Measurements from ENCODE around the gene CTAG1A. TPM values are rescaled to one million over a fixed set of nuclear protein-coding genes. Genes with fewer than 3 reads are reported as not detected.
"Not testable (repeated sequence)": the region's sequence is repeated elsewhere in the genome, so short reads cannot be mapped to it uniquely, and the experiment has no call there.

The CTAG1A gene
- total RNA-seq, 3 donors from 2014 or later (not counting 1 experiment from before 2014, with no cell fraction given): not detected

DNA sequence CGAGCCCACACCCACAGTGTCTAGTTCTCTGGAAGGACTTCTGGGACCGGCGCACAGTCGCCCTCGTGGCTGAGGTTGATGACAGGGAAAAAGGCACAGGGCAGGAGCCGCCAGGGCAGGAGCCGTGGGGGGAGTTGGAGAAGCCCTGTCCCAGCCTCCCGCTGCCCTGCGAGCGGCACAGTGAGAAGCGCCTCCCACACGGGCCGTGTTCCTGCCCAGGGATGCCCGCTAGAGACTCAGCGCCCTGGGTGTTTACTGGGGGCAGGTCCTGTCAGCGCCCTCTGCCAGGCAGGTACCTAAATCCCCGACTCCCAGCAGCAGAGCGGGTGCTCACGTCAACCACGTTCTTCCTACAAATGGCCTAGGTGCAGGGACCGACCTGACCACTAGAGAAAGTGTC is 26.0 kb upstream of the CTAG1A start:
- H3K4me1 ChIP-seq (ENCODE audit: control insufficient read depth, insufficient read depth, low read length); H3K36me3 ChIP-seq (ENCODE audit: control insufficient read depth, insufficient read depth, low read length); DNase-seq; H3K9me3 ChIP-seq (ENCODE audit: control insufficient read depth, insufficient read depth, low read length); ATAC-seq; H3K27ac Mint-ChIP-seq; H3K4me3 ChIP-seq (ENCODE audit: low read length); H3K4me3 Mint-ChIP-seq; H3K9me3 Mint-ChIP-seq; H3K4me1 Mint-ChIP-seq; H3K27ac ChIP-seq (ENCODE audit: low read length); H3K27me3 Mint-ChIP-seq (ENCODE audit: low read depth in 2 of 2); H3K36me3 Mint-ChIP-seq; H3K27me3 ChIP-seq (ENCODE audit: control insufficient read depth, insufficient read depth, low read length); intact Hi-C loops (cut with micrococcal nuclease): not testable (repeated sequence)
- no CpG with 5 or more reads among the region's 21 CpGs for whole genome bisulfite sequencing (ENCODE audit: insufficient coverage)

DNA sequence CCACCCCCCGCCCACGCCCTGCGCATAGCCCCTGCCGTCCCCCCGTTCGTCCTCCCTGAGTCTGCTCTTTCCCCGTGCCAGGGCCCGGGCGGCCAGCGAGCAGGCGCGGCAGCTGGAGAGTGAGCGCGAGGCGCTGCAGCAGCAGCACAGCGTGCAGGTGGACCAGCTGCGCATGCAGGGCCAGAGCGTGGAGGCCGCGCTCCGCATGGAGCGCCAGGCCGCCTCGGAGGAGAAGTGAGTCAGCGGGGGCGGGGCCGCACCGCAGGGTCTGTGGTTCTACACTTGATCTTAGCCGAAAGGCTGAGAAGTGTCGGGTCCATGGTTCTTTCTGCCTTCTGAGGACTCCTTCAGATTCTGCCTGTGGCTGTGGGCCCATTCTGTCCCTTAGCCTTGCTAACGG is 24.6 kb upstream of the CTAG1A start:
- H3K4me1 ChIP-seq (ENCODE audit: control insufficient read depth, insufficient read depth, low read length); H3K9me3 Mint-ChIP-seq; H3K9me3 ChIP-seq (ENCODE audit: control insufficient read depth, insufficient read depth, low read length); DNase-seq; intact Hi-C loops (cut with micrococcal nuclease); H3K27me3 ChIP-seq (ENCODE audit: control insufficient read depth, insufficient read depth, low read length); H3K27ac Mint-ChIP-seq; H3K4me3 ChIP-seq (ENCODE audit: low read length); H3K27ac ChIP-seq (ENCODE audit: low read length); H3K4me3 Mint-ChIP-seq; H3K27me3 Mint-ChIP-seq (ENCODE audit: low read depth in 2 of 2); H3K36me3 ChIP-seq (ENCODE audit: control insufficient read depth, insufficient read depth, low read length); H3K36me3 Mint-ChIP-seq; H3K4me1 Mint-ChIP-seq: not testable (repeated sequence)
- peak in 1 of 3 donors; percentile 37 for ATAC-seq
- no CpG with 5 or more reads among the region's 31 CpGs for WGBS (ENCODE audit: insufficient coverage)

DNA sequence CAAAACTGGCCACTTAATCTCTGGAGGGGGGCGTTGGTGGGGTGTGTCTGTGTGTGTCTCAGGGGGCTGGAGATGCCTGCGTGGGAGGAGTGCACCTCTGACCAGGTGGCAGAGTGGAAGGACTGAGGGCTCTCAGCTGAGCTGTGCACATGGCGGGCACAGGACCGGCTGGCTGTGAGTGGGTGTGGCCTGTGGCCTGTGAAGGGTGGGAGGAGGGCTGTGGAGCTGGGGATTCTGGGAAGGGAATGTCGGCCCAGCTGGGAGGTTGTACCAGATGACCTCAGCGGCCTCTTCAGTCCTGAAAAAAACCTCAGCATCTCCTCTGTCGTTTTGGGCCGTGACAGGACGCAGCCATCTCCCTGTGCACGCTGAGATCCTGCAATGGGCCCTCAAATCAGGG is 22.6 kb upstream of the CTAG1A start:
- H3K9me3 ChIP-seq (ENCODE audit: control insufficient read depth, insufficient read depth, low read length); H3K9me3 Mint-ChIP-seq; H3K27me3 Mint-ChIP-seq (ENCODE audit: low read depth in 2 of 2); intact Hi-C loops (cut with micrococcal nuclease); ATAC-seq; H3K4me3 ChIP-seq (ENCODE audit: low read length); H3K4me1 ChIP-seq (ENCODE audit: control insufficient read depth, insufficient read depth, low read length); H3K27ac ChIP-seq (ENCODE audit: low read length); H3K4me1 Mint-ChIP-seq; H3K27ac Mint-ChIP-seq; H3K36me3 ChIP-seq (ENCODE audit: control insufficient read depth, insufficient read depth, low read length); H3K4me3 Mint-ChIP-seq; DNase-seq; H3K27me3 ChIP-seq (ENCODE audit: control insufficient read depth, insufficient read depth, low read length); H3K36me3 Mint-ChIP-seq: not testable (repeated sequence)
- WGBS (ENCODE audit: insufficient coverage): no CpG with 5 or more reads among the region's 10 CpGs

DNA sequence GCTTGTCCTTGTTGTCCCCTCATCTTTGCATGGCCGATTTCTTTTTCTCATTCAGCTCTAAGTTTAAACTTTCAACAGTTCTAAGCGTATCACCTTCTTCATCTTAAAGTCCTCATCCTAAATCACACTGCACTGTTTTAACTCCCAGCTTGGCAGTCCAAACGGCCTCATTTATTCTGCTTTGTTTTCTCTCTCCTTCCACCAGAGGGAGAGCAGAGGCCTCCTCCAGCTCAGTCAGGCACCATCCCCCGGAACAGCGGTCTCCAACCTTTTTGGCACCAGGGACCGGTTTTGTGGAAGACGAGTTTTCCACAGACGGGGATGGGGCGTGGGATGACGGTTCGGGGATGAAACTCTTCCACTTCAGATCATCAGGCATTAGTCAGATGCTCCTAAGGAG is 14.6 kb upstream of the CTAG1A start:
- ATAC-seq; intact Hi-C loops (cut with micrococcal nuclease); H3K9me3 ChIP-seq (ENCODE audit: control insufficient read depth, insufficient read depth, low read length); H3K27me3 Mint-ChIP-seq (ENCODE audit: low read depth in 2 of 2); H3K9me3 Mint-ChIP-seq; H3K36me3 Mint-ChIP-seq; H3K4me3 Mint-ChIP-seq; H3K36me3 ChIP-seq (ENCODE audit: control insufficient read depth, insufficient read depth, low read length); H3K27me3 ChIP-seq (ENCODE audit: control insufficient read depth, insufficient read depth, low read length); H3K27ac Mint-ChIP-seq; H3K27ac ChIP-seq (ENCODE audit: low read length); DNase-seq; H3K4me1 Mint-ChIP-seq; H3K4me1 ChIP-seq (ENCODE audit: control insufficient read depth, insufficient read depth, low read length); H3K4me3 ChIP-seq (ENCODE audit: low read length): not testable (repeated sequence)
- no CpG with 5 or more reads among the region's 11 CpGs for WGBS (ENCODE audit: insufficient coverage)

DNA sequence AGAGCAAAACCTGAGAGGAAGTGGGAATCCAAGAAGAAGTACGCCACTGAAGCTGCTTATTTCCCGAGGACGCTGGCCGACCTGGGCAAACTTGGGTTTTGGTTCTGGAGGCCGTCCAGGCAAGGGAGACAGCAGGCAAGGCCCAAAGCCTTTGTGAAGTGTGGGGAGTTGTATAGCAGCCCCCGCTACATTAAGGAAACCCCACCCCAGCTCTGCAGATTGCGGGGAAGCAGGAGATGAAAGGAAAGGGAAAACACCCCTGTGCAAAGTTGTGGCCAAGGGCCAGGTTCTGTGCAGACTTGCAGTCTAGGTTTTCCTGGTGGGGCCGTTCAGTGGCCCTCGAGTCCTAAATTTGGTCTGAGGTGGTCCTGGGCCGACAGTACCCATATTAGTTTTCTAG is 11.9 kb upstream of the CTAG1A start:
- intact Hi-C loops (cut with micrococcal nuclease); H3K4me1 Mint-ChIP-seq; H3K9me3 Mint-ChIP-seq; H3K36me3 ChIP-seq (ENCODE audit: control insufficient read depth, insufficient read depth, low read length); ATAC-seq; H3K27ac ChIP-seq (ENCODE audit: low read length); H3K4me3 Mint-ChIP-seq; DNase-seq; H3K27me3 ChIP-seq (ENCODE audit: control insufficient read depth, insufficient read depth, low read length); H3K27ac Mint-ChIP-seq; H3K4me1 ChIP-seq (ENCODE audit: control insufficient read depth, insufficient read depth, low read length); H3K4me3 ChIP-seq (ENCODE audit: low read length); H3K9me3 ChIP-seq (ENCODE audit: control insufficient read depth, insufficient read depth, low read length); H3K27me3 Mint-ChIP-seq (ENCODE audit: low read depth in 2 of 2); H3K36me3 Mint-ChIP-seq: not testable (repeated sequence)
- no CpG with 5 or more reads among the region's 10 CpGs for WGBS (ENCODE audit: insufficient coverage)

DNA sequence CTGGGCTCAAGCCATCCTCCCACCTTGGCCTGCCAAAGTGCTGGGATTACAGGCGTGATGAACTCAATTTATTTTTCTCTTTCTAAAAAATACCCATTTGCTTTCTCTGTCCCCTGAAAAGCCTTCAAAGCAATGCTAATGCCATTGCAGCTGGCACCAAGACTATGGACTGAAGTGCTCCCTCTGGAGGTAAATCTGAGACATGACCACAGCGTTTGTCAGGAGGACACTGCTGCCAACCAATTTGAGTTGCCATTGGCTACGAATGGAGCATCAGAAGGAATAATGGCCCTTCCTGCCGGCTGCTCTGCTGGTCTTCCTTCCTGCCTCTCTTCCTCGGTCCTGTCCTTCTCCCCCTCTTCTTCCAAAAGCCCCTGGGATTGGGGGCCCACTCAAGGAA is 9.9 kb upstream of the CTAG1A start:
- WGBS (ENCODE audit: insufficient coverage): no CpG with 5 or more reads among the region's 5 CpGs
- H3K27me3 Mint-ChIP-seq (ENCODE audit: low read depth in 2 of 2); DNase-seq; H3K27ac Mint-ChIP-seq; H3K36me3 ChIP-seq (ENCODE audit: control insufficient read depth, insufficient read depth, low read length); H3K4me1 Mint-ChIP-seq; H3K4me3 Mint-ChIP-seq; H3K27me3 ChIP-seq (ENCODE audit: control insufficient read depth, insufficient read depth, low read length); H3K9me3 ChIP-seq (ENCODE audit: control insufficient read depth, insufficient read depth, low read length); H3K4me1 ChIP-seq (ENCODE audit: control insufficient read depth, insufficient read depth, low read length); H3K27ac ChIP-seq (ENCODE audit: low read length); H3K4me3 ChIP-seq (ENCODE audit: low read length); H3K9me3 Mint-ChIP-seq; intact Hi-C loops (cut with micrococcal nuclease); H3K36me3 Mint-ChIP-seq: not testable (repeated sequence)
- peak; percentile 58 to 76 (median 76) for ATAC-seq

DNA sequence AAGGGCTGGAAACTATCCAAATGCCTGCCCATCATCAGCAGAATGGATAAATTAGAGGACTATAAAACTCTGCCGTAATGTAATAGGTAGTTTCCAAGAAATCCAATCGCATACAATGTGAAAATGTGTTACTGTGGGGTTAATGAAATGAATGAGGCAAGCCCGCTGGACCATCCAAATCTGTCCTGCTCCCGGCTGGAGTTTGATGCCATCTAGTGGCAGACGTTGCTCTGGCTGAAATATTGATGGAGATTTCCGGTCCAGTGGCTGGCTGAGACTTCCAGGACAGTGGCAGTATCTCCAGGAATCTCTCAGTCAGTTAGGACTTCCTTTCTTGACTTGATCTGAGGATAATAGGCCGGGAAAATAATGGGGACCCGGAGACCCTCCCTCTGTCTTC is 1.9 kb upstream of the CTAG1A start:
- intact Hi-C loops (cut with micrococcal nuclease); H3K27ac Mint-ChIP-seq; H3K27me3 ChIP-seq (ENCODE audit: control insufficient read depth, insufficient read depth, low read length); H3K4me3 Mint-ChIP-seq; H3K4me1 ChIP-seq (ENCODE audit: control insufficient read depth, insufficient read depth, low read length); H3K4me3 ChIP-seq (ENCODE audit: low read length); H3K4me1 Mint-ChIP-seq; H3K27ac ChIP-seq (ENCODE audit: low read length); H3K36me3 Mint-ChIP-seq; H3K9me3 ChIP-seq (ENCODE audit: control insufficient read depth, insufficient read depth, low read length); H3K36me3 ChIP-seq (ENCODE audit: control insufficient read depth, insufficient read depth, low read length); ATAC-seq; DNase-seq; H3K9me3 Mint-ChIP-seq; H3K27me3 Mint-ChIP-seq (ENCODE audit: low read depth in 2 of 2): not testable (repeated sequence)
- WGBS (ENCODE audit: insufficient coverage): no CpG with 5 or more reads among the region's 8 CpGs

DNA sequence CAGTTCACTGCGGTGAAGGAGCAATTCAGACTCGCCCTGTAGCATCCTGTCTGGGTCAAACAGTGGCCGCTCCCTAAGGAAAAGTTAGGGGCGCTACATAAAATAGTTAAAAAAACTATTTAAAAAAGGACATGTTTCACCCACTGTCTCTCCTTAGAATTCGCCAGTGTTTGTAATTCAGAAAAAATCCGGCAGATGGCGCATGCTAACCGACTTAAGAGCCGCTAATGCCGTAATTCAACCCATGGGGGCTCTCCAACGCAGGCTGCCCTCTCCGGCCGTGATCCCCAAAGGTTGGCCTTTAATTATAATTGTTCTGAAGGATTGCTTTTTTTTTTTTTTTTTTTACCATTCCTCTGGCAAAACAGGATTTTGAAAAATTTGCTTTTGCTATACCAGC is 5.5 kb downstream of the CTAG1A start:
- H3K4me1 ChIP-seq (ENCODE audit: control insufficient read depth, insufficient read depth, low read length); H3K9me3 Mint-ChIP-seq; H3K4me3 Mint-ChIP-seq; H3K27ac Mint-ChIP-seq; H3K9me3 ChIP-seq (ENCODE audit: control insufficient read depth, insufficient read depth, low read length); H3K27ac ChIP-seq (ENCODE audit: low read length); H3K36me3 ChIP-seq (ENCODE audit: control insufficient read depth, insufficient read depth, low read length); H3K27me3 Mint-ChIP-seq (ENCODE audit: low read depth in 2 of 2); H3K4me3 ChIP-seq (ENCODE audit: low read length); intact Hi-C loops (cut with micrococcal nuclease); H3K36me3 Mint-ChIP-seq; H3K4me1 Mint-ChIP-seq; H3K27me3 ChIP-seq (ENCODE audit: control insufficient read depth, insufficient read depth, low read length); DNase-seq: not testable (repeated sequence)
- WGBS (ENCODE audit: insufficient coverage): no CpG with 5 or more reads among the region's 13 CpGs
- peak in 1 of 3 donors; percentile 47 for ATAC-seq

Data from natural killer cell (primary cell).